Medulla oblongata (tissue), 1 donor: ENCODE results near the gene RBBP8NL.

Experiments
- DNase-seq: peaks from one replicate; pipeline ENCODE4 v3.0.0-alpha.2; 2015; ENCODE audit errors: extremely low spot score

Gene RBBP8NL

DNA sequence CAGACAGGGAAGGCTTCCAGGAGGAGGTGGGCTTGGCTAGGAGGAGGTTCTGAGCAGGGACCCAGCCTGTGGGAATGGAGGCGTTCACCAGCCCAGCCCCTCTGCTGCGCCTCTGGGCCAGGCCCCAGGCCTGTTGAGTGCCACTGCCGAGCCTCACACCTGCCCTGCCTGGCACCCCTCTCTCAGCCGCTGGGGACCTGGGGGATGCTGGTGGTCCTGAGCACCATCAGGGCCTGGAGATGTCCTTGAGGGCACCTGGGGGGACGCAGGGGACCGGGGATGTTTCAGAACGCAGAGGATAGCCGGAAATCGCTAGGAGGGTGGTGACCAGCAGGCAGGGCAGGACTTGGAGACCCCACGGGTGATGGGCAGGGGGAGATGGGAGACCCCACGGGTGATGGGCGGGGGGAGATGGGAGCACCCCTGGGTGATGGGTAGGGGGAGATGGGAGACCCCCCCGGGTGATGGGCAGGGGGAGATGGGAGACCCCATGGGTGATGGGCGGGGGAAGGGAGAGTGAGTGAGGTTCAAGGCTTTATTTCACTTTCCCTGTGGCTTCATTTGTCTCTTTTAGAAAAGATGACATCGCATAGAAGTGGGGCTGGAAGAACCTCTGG lies 35.7 kb upstream of the RBBP8NL start:
- DNase-seq = no peak

DNA sequence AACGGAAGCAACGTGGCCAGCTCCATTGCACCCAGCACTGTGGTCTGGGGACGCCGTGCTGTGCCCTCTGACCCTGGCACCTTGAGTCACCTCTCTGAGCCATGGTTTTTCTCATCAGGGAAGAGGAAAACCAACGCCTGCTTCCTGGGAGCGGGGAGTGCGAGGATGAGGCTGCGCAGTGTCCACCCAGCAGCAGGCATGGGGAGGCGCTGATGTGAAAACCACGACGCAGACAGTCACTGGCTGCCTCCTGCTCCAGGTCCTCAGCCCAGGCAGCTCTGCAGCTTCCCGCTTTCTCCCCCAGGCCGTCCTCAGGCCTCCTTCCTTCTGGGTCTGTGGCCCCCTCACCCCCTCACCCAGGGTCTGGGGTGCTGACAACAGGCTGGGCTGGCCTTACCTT lies 34.5 kb upstream of the RBBP8NL start:
- DNase-seq = no peak

DNA sequence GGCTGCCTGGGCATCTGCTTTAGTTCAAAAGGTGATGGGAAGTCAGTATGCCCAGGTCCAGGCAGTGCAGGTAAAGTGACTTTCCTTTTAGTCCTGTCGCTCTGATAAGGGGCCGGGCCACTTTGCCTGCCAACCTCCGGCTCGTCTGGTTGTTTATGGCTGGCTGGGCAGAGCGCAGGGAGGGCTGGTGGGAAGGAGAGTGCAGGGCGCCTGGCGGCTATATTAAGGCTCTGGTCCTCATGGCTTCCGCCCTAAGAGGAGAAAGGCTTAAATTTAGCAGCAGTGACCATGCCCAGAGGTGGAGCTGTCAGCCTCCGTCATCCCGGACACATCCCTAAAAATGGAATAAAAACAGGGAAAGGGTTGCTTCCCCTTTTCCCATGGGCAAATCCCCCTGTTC lies 33.8 kb upstream of the RBBP8NL start:
- no peak for DNase-seq

DNA sequence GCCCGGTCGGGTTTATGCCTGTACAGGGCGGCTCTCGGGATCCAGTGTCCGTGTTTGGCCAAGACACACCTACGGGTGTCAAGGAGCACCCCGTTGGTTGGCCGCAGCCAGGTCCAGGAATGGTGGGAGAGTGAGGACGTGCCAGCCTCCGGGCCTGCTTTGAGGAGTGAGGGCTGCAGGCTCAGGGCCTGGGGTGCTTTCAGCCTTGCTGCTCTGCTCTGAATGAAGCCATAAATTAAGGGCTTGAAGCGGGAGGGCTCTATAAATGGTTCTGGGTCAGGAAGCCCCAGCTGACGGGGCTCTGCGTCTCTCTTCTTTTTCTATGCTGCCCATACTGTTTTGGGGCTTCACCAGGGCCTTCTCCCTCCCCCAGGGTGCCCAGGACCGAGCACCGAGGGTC lies 33.3 kb upstream of the RBBP8NL start:
- DNase-seq = no peak

DNA sequence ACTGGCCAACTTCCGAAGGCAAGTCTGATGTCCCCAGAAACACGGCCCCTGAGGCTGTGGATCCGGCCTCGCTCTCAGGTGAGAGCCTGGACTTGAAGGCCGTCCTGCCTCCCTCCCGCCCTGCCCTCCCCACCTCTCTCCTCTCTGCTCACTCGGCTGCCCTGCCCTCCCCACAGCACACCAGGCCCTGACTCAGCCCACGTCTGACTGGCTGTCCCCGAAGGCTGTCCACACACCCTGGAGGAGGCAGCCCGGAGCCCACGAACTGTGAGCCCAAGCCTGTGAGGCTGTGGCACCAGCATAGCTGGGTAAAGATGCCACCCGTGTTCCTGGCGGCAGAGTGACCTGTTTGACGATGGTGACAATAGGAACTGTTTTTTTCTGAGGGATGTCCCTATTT lies 32.1 kb upstream of the RBBP8NL start:
- DNase-seq = no peak

DNA sequence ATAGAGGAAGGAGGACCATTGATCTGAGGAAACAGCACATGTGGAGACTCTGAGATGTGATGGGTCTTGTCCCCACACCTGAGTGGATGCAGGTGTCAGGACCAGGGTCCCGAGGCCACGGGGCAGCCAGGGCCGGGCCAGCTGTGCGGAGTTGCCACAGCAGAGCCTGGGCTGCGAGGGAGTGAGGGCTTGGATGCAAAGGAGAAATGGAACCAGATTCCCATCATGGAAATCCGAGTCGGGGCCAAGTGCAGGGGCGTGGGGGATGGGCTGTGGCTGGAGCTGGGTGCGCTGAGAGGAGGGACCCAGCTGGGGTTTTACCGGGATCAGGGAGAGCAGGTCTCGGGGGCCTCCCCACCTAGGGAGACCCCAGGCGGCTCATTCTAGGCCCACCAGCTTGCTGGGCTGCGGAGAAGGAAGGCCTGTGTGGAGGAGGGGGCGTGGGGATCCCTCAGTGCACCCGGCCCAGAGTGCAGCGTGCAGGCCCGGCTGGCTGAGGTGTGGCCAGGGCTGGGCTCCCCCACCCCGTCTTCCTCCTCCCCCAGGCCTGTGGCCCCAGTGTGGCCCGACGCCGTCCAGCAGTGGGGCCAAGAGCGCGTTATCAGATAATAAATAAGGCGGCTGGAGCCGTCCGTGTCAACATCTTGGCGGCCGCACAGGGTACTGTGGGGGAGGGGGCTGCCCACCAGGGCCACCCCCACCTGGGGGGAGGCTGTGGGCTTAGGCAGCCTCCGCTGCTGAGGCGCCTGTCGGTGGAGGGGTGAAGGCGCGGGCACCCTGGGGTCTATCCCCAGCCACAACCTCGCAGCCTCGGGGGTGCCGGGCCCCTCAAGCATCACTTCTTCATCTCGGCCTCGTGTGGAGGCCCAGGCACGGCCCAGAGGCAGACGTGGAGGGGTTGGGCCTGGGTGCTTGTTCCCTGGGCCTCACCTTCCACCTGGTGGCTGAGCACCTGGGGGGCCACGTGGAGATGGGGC lies 31.2 kb upstream of the RBBP8NL start:
- DNase-seq = no peak

DNA sequence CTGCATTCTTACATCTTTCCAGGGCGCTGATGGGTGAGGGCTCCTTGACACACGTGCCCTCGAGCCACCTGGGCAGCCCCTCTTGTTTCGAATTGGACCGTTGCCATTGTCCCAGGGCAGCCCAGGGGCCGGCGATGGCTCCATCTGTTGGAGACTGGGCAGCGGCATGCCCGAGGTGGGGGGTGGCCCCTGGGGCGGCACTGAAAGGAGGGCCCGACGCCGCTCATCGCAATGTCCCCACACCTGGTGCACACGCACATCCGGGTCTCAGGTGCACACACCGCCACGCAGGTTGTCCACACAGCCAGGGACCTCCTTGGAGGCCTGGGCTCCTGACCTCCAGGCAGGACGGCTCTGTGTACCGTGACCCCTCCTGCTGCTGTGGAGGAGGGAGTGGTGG lies 30.5 kb upstream of the RBBP8NL start:
- DNase-seq = no peak

DNA sequence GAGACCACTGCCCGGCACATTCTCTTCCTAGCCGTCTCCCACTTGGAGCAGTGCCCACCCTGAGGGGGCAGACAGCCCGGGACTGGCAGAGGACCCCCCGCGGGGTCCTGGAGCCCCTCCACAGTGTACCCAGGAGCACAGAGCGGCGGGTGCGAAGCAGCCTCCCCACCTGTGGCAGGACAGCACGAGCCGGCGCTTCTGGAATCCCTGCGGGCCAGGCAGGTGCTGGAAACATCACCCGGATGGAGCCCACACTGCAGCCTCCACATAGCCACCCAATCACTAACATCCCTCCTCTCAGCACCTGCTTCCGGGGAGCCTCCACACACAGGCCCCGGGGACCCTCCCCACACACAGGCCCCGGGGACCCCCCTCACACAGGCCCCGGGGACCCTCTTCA lies 29.8 kb upstream of the RBBP8NL start:
- DNase-seq = no peak

DNA sequence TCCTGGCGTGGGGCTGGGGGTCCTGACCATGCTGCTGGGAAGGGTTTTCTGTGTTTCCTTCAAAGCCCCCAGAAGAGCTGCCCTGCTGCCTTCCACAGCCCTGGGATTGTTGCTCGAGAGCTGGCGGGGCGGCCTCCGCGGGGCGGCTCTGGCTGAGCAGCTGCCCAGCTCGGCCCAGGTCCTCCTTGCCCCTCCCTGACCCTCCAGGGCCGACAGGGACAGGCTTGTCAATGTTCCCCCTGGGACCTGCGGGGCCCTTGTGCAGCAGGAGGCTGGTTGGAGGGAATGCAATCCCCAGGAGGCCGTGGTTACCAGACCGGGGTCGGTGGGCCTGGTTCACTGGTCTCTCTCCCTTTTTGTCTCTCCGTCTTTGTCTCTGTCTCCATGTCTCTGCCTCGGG lies 28.6 kb upstream of the RBBP8NL start:
- no peak for DNase-seq

DNA sequence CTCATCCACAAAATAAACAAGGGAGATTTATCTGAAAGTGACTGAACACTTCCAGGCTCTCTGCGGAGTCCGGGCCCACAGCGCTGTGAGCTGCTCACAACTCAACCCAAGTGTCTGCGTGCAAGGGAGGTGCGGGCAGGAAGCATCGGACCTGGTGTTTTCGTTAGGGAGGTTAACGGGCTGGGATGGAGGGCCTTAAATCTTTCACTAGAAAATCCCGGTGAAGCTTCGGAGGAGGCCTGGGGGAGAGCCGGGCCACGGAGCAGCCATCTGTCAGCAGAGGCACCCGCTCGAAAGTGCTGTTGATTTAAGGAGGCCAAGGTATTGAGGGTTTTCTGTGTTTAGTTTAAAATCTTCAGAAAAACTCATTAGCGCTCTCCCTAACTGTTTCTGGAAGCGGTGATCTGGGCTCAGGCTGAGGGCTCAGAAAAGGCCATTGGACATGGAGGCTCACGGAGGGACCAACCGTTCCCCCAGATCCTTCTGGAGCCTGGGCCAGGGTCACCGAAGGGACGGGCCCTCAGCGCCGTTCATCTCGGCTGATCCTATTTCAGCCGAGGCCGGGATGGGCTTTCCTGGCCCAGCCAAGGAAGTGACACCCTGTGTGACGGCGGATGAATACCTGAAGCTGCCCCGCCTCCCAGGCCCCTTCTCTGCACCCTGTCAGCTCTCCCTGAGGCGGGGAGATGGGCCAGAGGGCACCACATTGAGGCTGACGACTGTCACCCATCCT lies 27.7 kb upstream of the RBBP8NL start:
- DNase-seq = no peak

DNA sequence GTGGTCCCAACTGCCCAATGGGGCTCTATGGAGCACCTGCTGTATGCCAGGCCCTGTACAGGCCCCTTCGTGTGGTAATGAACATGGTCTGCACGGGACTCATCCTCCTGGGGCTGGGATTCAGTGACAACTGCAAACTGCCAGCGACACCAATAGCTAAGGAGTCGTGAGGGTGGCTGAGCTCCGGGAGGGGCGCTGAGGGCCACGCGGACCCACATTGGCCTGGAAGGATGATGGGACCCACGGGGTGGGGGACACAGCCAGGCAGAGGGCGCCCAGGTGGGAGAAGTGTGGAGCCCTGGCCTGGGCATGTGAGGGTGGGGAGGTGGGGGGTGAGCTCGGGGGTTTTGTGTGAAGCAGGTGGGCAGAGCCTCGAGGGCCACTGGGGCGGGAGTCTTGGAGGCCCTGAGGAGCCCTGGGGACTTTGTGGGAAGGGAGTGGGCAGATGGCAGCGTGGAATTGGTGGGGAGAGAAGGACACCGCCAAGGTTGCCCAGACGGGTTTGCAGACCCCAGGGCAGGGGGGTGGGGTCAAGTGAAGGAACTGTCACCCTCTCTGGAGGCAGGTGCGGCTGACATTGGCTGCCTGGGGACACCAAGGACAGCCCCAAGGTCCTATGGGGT lies 26.0 kb upstream of the RBBP8NL start:
- no peak for DNase-seq

DNA sequence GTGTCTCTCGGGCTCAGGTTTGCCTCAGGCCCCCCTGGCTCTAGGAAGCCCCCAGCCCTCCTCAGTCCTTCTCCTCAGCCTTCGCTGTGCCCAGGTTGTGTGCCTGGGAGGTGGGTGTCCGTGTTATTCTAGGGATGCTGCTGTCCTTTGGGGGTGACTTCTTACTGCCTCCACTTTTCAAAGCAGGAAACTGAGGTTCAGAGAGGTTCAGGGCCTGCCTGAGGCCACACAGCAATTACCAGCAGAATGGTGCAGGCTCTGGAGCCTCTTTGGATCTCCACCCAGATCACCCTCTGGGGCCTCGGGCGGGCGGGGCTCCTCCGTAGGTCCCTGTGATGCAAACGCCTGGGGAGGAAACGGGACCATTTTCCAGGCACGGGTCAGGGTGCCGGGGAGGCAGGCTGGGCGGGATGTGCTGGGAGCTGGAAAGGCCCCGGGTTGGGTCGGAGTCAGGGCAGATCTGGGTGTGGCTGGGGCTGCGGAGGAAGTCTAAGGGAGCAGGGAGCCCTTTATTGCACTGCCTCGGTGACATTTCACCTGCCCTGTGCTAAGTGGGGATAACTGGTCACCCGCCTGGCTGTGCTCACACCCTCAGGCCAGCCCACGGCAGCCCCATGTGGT lies 25.2 kb upstream of the RBBP8NL start:
- no peak for DNase-seq

DNA sequence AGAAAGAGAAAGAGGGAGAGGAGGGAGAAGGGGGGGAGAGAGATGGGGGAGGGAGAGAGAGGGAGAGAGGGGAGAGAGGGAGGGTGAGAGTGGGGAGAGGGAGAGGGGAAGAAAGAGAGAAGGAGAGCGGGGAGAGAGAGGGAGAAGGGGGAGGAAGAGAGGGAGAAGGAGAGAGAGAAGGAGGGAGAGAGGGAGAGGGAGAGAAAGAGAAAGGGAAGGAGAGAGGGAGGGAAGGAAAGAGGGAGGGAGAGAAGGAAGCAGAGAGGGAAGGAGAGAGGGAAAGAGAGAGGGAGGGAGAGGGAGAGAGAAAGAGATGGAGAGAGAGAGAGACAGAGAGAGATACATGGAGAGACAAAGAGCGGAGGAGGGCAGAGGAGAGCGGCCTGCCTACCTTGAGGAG lies 24.6 kb upstream of the RBBP8NL start:
- DNase-seq = no peak

DNA sequence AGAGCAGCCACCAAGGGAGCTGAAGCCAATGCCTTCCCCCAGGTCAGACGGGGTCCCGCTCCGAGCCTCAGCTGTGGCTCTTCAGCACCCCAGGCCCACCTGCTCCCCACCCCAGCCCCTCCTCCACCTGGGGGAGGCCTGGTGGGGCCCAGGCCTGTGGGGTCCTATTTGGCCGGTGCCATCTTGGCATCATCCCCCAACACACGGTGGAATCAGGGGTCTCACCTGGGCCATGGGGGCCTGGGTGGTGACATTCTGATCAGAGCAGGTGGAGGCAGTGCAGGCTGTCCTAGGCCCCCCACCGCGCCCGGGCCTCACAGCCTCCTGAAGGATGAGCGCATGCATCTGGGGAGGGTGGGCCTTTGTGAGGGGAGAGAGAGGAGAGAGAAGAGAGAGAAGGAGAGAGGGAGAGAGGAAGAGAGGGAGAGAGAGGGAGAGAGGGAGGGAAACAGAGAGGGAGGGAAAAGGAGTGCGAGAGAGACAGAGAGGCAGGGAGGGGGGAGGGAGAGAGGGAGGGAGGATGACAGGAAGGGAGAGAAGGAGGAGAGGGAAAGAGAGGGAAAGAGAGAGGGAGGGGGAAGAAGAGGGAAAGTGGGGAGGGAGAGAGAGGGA lies 23.9 kb upstream of the RBBP8NL start:
- no peak for DNase-seq

DNA sequence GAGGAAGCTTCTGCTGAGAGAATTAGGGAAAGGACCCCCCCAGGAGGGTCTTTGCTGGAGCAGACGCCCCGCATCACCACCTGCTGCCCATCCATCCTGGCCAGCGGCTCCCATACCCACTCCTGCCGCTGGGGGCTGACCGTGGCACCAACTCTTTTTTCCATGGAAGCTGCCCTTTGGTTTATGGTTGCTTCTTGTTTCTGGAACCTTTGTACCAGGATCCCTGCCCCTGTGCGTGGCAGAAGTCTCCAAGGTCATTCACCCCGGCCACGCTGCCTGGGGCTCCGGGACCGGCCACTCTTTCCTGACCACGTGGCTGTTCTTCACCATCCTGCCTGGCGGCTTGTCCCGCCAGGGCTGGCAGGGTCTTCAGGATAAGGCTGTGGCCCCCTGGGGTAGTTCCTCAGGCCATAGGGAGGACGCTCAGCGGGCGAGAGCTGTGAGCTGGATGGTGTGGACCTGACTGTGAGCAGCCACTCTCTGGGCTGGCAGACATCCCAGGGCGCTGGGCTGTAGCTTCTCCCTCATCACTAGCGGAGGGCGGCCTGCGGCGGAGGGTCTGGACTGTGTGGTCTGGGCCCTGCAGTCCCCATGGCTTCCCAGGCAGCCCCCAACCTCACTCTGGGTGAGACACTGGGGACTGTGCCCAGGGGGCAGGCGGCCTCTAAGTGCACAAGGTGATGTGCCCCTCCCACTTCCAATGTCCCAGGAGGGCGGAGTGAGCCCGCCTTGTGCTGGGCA lies 22.8 kb upstream of the RBBP8NL start:
- DNase-seq = no peak

DNA sequence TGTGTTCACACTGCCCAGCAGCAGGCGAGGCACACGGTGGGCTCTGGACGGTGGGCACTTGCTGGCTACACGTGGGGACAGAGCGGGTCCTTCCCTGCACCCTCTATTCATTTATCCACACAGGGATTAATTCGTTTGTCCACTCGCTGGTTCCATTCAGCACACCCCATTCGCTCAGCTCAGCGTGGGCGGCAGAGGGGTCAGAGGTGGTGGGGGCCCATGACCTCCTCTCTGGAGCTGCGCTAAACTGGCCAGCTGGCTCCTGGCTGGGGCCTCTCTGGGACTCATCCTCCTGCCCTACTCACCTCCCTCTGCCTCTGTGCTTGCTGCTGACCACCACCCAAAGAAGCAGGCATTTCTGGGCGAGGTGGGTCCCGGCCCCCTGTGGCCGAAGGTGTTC lies 21.4 kb upstream of the RBBP8NL start:
- no peak for DNase-seq

DNA sequence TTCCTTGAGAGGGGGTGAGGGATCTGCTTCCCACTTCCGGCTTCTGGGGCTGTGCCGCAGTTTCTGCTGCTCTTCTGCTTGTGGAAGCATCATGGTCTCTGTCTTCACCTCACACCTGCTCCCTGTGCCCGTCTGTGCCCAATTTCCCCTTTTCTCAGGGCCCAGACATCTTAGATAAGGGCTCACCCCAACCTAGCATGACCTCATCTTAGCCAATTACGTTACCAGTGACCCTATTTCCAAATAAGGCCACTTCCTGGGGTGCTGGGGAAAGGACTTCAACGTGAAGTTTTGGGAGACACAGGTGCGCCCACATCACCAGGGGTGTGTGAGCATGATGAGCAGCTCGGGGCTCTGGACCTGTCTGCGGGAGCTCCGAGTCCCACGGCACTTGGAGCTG lies 20.7 kb upstream of the RBBP8NL start:
- DNase-seq = no peak

DNA sequence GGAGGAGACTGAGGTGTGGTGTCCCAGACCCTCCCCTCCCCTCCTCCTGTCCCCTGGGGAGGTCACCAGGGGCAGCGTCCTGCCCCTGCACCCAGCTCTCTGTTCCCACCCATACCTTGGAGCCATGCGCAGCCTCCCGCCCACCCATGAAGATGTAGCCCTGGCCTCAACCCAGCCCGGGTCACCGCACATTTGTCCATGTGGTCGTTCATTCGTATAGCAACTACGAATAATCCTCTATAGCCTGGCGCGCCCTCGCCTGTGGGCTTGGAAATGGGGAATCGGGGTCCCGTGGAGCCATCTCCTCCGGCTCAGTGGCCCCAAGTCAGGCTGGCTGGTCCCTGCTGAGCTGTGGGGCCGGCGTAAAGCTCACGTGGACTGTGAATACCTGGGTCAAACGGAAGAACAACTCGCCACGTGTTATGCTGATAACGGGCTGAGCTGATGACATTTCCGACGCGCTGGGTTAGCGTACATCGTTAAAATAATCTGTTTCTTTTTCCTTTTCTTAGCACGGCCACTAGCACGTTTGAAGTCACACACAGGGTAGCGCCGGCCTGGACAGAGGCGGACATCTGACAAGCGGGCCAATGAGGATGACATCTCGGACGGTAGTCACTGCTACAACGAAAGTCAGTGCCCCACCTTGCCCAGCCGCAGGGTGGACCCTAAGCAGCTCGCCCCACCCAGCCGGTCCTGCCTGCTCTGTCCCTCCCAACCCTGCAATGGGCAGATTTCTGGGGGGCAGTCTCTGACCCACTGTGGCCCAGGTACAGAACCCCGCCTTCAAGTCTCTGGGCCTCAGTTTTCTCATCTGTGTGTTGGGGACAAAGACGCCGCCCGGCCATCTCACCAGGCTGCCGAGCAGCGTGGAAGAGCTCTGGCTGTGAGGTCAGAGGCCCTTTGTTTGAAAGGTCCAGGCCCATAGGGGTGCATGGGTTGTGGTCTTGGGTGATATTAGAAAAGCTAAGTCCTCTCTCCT lies 19.8 kb upstream of the RBBP8NL start:
- DNase-seq = no peak

DNA sequence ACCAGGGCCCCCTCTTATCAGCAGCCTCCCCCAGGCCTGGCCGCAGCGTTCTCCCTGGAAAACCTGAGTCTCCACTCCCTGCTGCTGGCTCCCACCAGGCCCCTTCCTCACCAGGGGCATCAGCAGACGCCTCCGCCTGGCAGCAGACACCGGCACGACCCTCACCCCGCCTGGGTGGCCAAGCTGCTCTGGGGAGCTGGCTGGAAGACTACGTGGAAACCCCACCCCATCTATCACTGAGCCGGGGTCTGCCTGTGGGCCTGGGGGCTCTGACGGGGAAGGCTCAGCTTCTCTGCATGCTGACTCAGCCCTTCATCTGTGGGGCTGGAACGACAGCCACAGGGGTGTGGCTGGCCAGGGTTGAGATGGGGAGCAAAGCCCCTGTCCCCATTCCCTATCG lies 19.1 kb upstream of the RBBP8NL start:
- no peak for DNase-seq
